Astrocyte (in vitro differentiated cells and primary cell): Measurements from ENCODE around the gene IL6ST. TPM values are rescaled to one million over a fixed set of nuclear protein-coding genes. Genes with fewer than 3 reads are reported as not detected.

Source experiments
- DNase-seq: peaks from one replicate; pipeline ENCODE4 v3.0.0-alpha.2; 2010; ENCODE audit warnings: low read depth
- FAIRE-seq: peaks from 2 replicates; lab custom pipeline; 2011; peaks lifted over from hg19 to GRCh38; lab: Jason Lieb, UNC
- H2AFZ ChIP-seq: 2 replicates; pipeline ENCODE4 v1.6.0; 2012; ENCODE audit warnings: low read depth, low read length, inconsistent platforms
- H3K27ac ChIP-seq: 2 replicates; pipeline ENCODE4 v1.5.1; 2011; ENCODE audit warnings: low read depth, low read length, inconsistent platforms
- H3K27me3 ChIP-seq: 2 replicates; pipeline ENCODE4 v1.6.0; 2011; ENCODE audit warnings: low read length, inconsistent platforms; ENCODE audit not compliant: insufficient read depth
- H3K36me3 ChIP-seq: 2 replicates; pipeline ENCODE4 v1.5.1; 2011; ENCODE audit warnings: low read length, inconsistent platforms; ENCODE audit not compliant: insufficient read depth
- H3K4me1 ChIP-seq: 2 replicates; pipeline ENCODE4 v1.5.1; 2011; ENCODE audit warnings: low read length, inconsistent platforms; ENCODE audit not compliant: insufficient read depth
- H3K4me2 ChIP-seq: 2 replicates; pipeline ENCODE4 v1.6.0; 2012; ENCODE audit warnings: low read length, inconsistent platforms
- H3K4me3 ChIP-seq: 2 replicates; pipeline ENCODE4 v1.5.1; 2011; ENCODE audit warnings: low read depth, mild to moderate bottlenecking, low read length, inconsistent platforms; ENCODE audit not compliant: insufficient read depth
- H3K79me2 ChIP-seq: 2 replicates; pipeline ENCODE4 v1.6.0; 2012; ENCODE audit warnings: mild to moderate bottlenecking, low read length, inconsistent platforms; ENCODE audit not compliant: insufficient read depth
- H3K9ac ChIP-seq: 2 replicates; pipeline ENCODE4 v1.6.0; 2012; ENCODE audit warnings: mild to moderate bottlenecking, low read length, inconsistent platforms
- H3K9me3 ChIP-seq: 2 replicates; pipeline ENCODE4 v1.5.1; 2012; ENCODE audit warnings: low read depth, mild to moderate bottlenecking, low read length, inconsistent platforms; ENCODE audit not compliant: insufficient read depth
- H4K20me1 ChIP-seq: 2 replicates; pipeline ENCODE4 v1.6.0; 2012; ENCODE audit warnings: low read length, inconsistent platforms; ENCODE audit not compliant: insufficient read depth
- H3K27ac Mint-ChIP-seq: one replicate; pipeline ENCODE4 v1.8.0; 2021; ENCODE audit warnings: mild to moderate bottlenecking, mixed read lengths; ENCODE audit not compliant: unreplicated experiment
- H3K27me3 Mint-ChIP-seq: one replicate; pipeline ENCODE4 v1.8.0; 2021; ENCODE audit warnings: low read depth, mixed read lengths; ENCODE audit not compliant: unreplicated experiment
- H3K36me3 Mint-ChIP-seq: one replicate; pipeline ENCODE4 v1.8.0; 2021; ENCODE audit warnings: low read depth, mixed read lengths; ENCODE audit not compliant: unreplicated experiment
- H3K4me1 Mint-ChIP-seq: one replicate; pipeline ENCODE4 v1.8.0; 2021; ENCODE audit warnings: low read depth, mixed read lengths; ENCODE audit not compliant: unreplicated experiment
- H3K4me3 Mint-ChIP-seq: one replicate; pipeline ENCODE4 v1.8.0; 2021; ENCODE audit warnings: mild to moderate bottlenecking, moderate library complexity, mixed read lengths; ENCODE audit not compliant: unreplicated experiment
- H3K9me3 Mint-ChIP-seq: one replicate; pipeline ENCODE4 v1.8.0; 2021; ENCODE audit warnings: mild to moderate bottlenecking, mixed read lengths; ENCODE audit not compliant: unreplicated experiment
- EZH2 ChIP-seq: IDR thresholded peaks from 2 replicates; pipeline ENCODE4 v1.6.1; 2012; ENCODE audit warnings: mild to moderate bottlenecking, low read length, inconsistent platforms; ENCODE audit not compliant: insufficient read depth
- total RNA-seq: library from RNA; stranded (reverse); gene quantifications from 2 replicates; pipeline ENCODE4 v1.2.1, GENCODE V29; 2021
- TF ChIP-seq, protein P1 (sequence below): IDR thresholded peaks from 2 replicates; pipeline ENCODE4 v1.5.1; 2011; ENCODE audit warnings: low read depth, mild to moderate bottlenecking, inconsistent platforms, low read length, moderate library complexity; ENCODE audit not compliant: insufficient read depth

Gene IL6ST
- total RNA-seq, 1 donor from 2014 or later = 158 TPM

DNA sequence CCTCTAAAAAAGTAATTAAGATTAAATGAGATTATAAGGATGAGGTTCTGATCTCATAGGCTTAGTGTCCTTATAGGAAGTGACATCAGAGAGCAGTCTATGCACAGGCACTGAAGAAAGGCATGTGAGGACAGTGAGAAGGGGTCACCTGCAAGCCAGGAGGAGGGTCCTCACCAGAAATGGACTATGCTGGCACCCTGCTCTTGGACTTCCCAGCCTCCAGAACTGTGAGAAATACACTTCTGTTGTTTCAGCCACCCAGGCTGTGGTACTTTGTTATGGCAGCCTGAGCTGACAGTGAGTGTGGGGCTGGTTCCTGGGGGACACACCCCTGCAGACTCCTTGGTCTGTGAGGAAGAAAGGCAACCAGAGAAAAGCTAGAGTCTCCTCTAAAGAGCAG, 34.7 kb upstream of the IL6ST start:
- H3K4me2 ChIP-seq = no peak overlapping the region
- H4K20me1 ChIP-seq = no peaks in the 10 kb centered on the region
- H3K36me3 ChIP-seq = no peaks in the 10 kb centered on the region
- no peak overlapping the region for H3K4me3 ChIP-seq
- DNase-seq = no peak
- FAIRE-seq = no peak
- Mint-ChIP-seq H3K4me3 (no peak overlapping the region), H3K27me3 (no peaks in the 10 kb centered on the region), H3K9me3 (no peaks in the 10 kb centered on the region), H3K27ac (no peak overlapping the region), H3K4me1 (peaks cover 8% of the 10 kb centered on the region), H3K36me3 (no peaks in the 10 kb centered on the region)
- no peaks in the 10 kb centered on the region for H3K4me1 ChIP-seq
- H3K27ac ChIP-seq = no peak overlapping the region
- H2AFZ ChIP-seq = no peak overlapping the region
- H3K79me2 ChIP-seq = no peaks in the 10 kb centered on the region
- no peak for TF ChIP-seq EZH2
- TF ChIP-seq, protein P1, sequence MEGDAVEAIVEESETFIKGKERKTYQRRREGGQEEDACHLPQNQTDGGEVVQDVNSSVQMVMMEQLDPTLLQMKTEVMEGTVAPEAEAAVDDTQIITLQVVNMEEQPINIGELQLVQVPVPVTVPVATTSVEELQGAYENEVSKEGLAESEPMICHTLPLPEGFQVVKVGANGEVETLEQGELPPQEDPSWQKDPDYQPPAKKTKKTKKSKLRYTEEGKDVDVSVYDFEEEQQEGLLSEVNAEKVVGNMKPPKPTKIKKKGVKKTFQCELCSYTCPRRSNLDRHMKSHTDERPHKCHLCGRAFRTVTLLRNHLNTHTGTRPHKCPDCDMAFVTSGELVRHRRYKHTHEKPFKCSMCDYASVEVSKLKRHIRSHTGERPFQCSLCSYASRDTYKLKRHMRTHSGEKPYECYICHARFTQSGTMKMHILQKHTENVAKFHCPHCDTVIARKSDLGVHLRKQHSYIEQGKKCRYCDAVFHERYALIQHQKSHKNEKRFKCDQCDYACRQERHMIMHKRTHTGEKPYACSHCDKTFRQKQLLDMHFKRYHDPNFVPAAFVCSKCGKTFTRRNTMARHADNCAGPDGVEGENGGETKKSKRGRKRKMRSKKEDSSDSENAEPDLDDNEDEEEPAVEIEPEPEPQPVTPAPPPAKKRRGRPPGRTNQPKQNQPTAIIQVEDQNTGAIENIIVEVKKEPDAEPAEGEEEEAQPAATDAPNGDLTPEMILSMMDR = no peak
- H3K9ac ChIP-seq = no peak overlapping the region
- no peaks in the 10 kb centered on the region for H3K27me3 ChIP-seq
- H3K9me3 ChIP-seq = no peaks in the 10 kb centered on the region

DNA sequence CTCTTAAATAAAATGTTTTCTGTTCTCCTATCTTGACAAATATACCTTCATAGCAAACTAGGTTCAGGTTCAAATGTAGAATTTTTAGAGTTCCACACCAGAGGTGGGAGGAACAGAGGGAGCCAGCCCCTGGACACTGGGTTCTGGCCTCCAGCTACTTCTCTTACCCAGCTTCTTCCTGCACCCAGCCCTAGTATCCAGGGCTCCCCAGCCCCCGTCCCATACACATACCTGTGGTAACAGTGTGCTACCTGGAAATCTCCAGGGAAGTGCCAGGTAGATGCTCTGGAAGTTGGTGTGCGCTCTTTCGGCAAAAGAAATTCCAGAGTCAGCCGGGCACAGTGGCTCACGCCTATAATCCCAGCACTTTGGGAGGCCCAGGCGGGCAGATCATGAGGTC, 33.9 kb upstream of the IL6ST start:
- FAIRE-seq = no peak
- no peaks in the 10 kb centered on the region for H4K20me1 ChIP-seq

DNA sequence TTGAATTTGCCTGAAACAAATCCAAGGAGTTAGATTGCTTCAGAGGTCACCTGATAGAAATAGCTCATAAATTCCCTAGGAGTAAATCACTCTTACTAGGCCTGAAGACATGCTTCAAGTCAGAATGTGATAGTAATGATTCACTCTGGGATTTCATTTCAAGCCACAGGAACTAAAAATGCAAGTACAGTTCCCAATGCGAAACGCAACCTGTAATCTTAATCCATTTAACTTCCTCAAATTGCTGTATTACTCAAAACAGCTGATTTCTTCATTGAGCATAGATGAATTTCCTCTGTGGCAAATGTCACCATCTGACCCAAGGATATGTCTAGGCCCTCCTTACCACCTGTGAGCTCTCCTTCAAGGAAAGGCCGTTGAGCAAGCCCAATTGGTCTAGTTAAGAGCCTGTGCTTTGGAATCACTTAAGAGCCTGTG, 32.1 kb upstream of the IL6ST start:
- Histone ChIP-seq H3K79me2 (no peaks in the 10 kb centered on the region), H3K27me3 (no peaks in the 10 kb centered on the region), H3K4me2 (peak overlapping the region; percentile 20), H3K36me3 (no peaks in the 10 kb centered on the region), H4K20me1 (no peaks in the 10 kb centered on the region), H3K9me3 (no peaks in the 10 kb centered on the region), H3K4me3 (no peak overlapping the region), H2AFZ (no peak overlapping the region), H3K9ac (no peak overlapping the region), H3K4me1 (no peaks in the 10 kb centered on the region), H3K27ac (peak overlapping the region; percentile 41)
- no peak overlapping the region for H3K4me3 Mint-ChIP-seq
- H3K36me3 Mint-ChIP-seq = no peaks in the 10 kb centered on the region
- no peaks in the 10 kb centered on the region for H3K9me3 Mint-ChIP-seq
- no peak for TF ChIP-seq EZH2
- TF ChIP-seq, protein P1 = no peak
- no peak overlapping the region for H3K27ac Mint-ChIP-seq
- H3K4me1 Mint-ChIP-seq = peaks cover 8% of the 10 kb centered on the region
- DNase-seq = peak; percentile 91
- no peaks in the 10 kb centered on the region for H3K27me3 Mint-ChIP-seq
- FAIRE-seq = peak; percentile 65

More for the DNA sequence above, 33.9 kb upstream of the IL6ST start:
- no peak for DNase-seq
- Mint-ChIP-seq H3K36me3 (no peaks in the 10 kb centered on the region), H3K27me3 (no peaks in the 10 kb centered on the region), H3K4me1 (peaks cover 8% of the 10 kb centered on the region), H3K9me3 (no peaks in the 10 kb centered on the region), H3K27ac (no peak overlapping the region), H3K4me3 (no peak overlapping the region)
- Histone ChIP-seq H3K9me3 (no peaks in the 10 kb centered on the region), H3K4me2 (no peak overlapping the region), H3K27ac (no peak overlapping the region), H3K4me3 (no peak overlapping the region), H3K27me3 (no peaks in the 10 kb centered on the region), H3K79me2 (no peaks in the 10 kb centered on the region), H2AFZ (no peak overlapping the region), H3K4me1 (no peaks in the 10 kb centered on the region), H3K36me3 (no peaks in the 10 kb centered on the region), H3K9ac (no peak overlapping the region)
- no peak for TF ChIP-seq EZH2
- TF ChIP-seq, protein P1 = no peak
